ENCODE results near the gene IQGAP2. TPM values are rescaled to one million over a fixed set of nuclear protein-coding genes. Genes with fewer than 3 reads are reported as not detected.

Gene IQGAP2
- total and polyA plus RNA-seq, 2 of the 8 experiments (the other 6 are each of a cell fraction or from before 2014, with no cell fraction given): 19.7 to 66.0 TPM

- TF ChIP-seq RBBP5 (IDR thresholded peaks at IDR 0.05; ENCODE audit: borderline replicate concordance, low read depth, low read length) (no peak), SUZ12 (IDR thresholded peaks at IDR 0.05; ENCODE audit: low read length) (no peak), FOSL1 (IDR thresholded peaks at IDR 0.05; ENCODE audit: insufficient read depth, low read depth, low read length) (no peak), RNF2 (IDR thresholded peaks at IDR 0.05; ENCODE audit: borderline replicate concordance, low read depth, low read length, missing control alignments, poor library complexity, severe bottlenecking) (no peak), GTF2F1 (IDR thresholded peaks at IDR 0.05; ENCODE audit: borderline replicate concordance, low read depth, low read length) (no peak)
- TF ChIP-seq, protein P1, sequence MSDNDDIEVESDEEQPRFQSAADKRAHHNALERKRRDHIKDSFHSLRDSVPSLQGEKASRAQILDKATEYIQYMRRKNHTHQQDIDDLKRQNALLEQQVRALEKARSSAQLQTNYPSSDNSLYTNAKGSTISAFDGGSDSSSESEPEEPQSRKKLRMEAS (IDR thresholded peaks at IDR 0.05): no peak
These were observed 176.3 kb downstream of the IQGAP2 start (continued) for GRCh38 chr5:76579166-76579937.

All from H1 (cell line).